Heart left ventricle (tissue), 16 donors: Measurements from ENCODE around the gene FZD10. TPM values are rescaled to one million over a fixed set of nuclear protein-coding genes. Genes with fewer than 3 reads are reported as not detected.

ENCODE experiments used
- ATAC-seq, 4 donors: fragments of 200-7000 bp; cut with Tn5 transposase; one replicate each; pipeline ENCODE4 v1.9.1; 2020 to 2022; ENCODE audit warnings: moderate library complexity in 4 of 4, mild to moderate bottlenecking in 3 of 4, moderate number of reproducible peaks in 1 of 4
- DNase-seq, 5 donors: peaks; one replicate each; pipeline ENCODE4 v3.0.0-alpha.2; 2020
- H3K27ac ChIP-seq, 12 donors: fragments of 200-600 bp; sonication (generic) in 4 of 12; one replicate each; pipeline versions ENCODE4 v1.5.0 to v1.8.0; 2016 to 2022; ENCODE audit warnings: mild to moderate bottlenecking in 2 of 12
- H3K27me3 ChIP-seq, 9 donors: fragments of 200-600 bp; sonication (generic) in 2 of 9; one replicate each; pipeline versions ENCODE4 v1.5.1 to v1.8.0; 2016 to 2022; ENCODE audit warnings: mild to moderate bottlenecking in 3 of 9
- H3K36me3 ChIP-seq, 9 donors: fragments of 200-600 bp; sonication (generic) in 2 of 9; one replicate each; pipeline versions ENCODE4 v1.5.0 to v1.8.0; 2018 to 2022; ENCODE audit warnings: mild to moderate bottlenecking in 2 of 9
- H3K4me1 ChIP-seq, 12 donors: fragments of 200-600 bp; sonication (generic) in 4 of 12; one replicate each; pipeline versions ENCODE4 v1.5.0 to v1.8.0; 2016 to 2022; ENCODE audit warnings: mild to moderate bottlenecking in 3 of 12
- H3K4me3 ChIP-seq, 12 donors: fragments of 200-600 bp; sonication (generic) in 4 of 12; one replicate each; pipeline versions ENCODE4 v1.5.0 to v1.8.0; 2017 to 2022; ENCODE audit warnings: mild to moderate bottlenecking in 9 of 12, moderate library complexity in 4 of 12
- H3K9me3 ChIP-seq, 12 donors: fragments of 200-600 bp; sonication (generic) in 4 of 12; one replicate each; pipeline versions ENCODE4 v1.5.0 to v1.8.0; 2016 to 2022; ENCODE audit warnings: mild to moderate bottlenecking in 1 of 12
- CTCF ChIP-seq, 12 donors: fragments of 200-600 bp; sonication (generic) in 4 of 12; IDR thresholded peaks; one replicate each; pipeline versions ENCODE4 v1.5.0 to v1.8.0; 2018 to 2022; ENCODE audit warnings: antibody characterized with exemption in 12 of 12, mild to moderate bottlenecking in 5 of 12
- POLR2A ChIP-seq, 2 donors: fragments of 450-650 bp; IDR thresholded peaks; one replicate each; pipeline ENCODE4 v1.6.1; 2017; ENCODE audit warnings: antibody characterized with exemption in 2 of 2, mild to moderate bottlenecking in 2 of 2, moderate library complexity in 2 of 2
- WGBS, 4 donors: extraction: QIAGEN DNeasy Blood & Tissue Kit in 2 of 4; methylation state at CpG; one replicate each; pipeline versions ENCODE4 v1.1.5 to v1.1.7; 2013 to 2018; 5-methylcytosine and 5-hydroxymethylcytosine counted together
- intact Hi-C, 10 donors: fragments of 100-400 bp; cut with DNase I; formaldehyde crosslinking; loops; one replicate each; pipeline versions ENCODE4 v1.11.1 to v1.14.2; 2022
- polyA plus RNA-seq, 2 donors: library from polyadenylated mRNA; stranded (reverse); fragments of 200-250 nt; gene quantifications; one replicate each; pipeline ENCODE4 v1.2.3, GENCODE V29; 2013
- total RNA-seq, 9 donors: library from RNA; depleted of rRNA in 2 of 9; stranded (reverse); fragments of >200 nt in 2 of 9; fragmentation: NEBNext Ultra II Directional in 3 of 9; extraction: Animal tissue kit (Norgen Biotek cat#: 25700) in 3 of 9; gene quantifications; one replicate each; pipeline versions ENCODE4 v1.1.0 to v1.2.4, GENCODE V29; 2016 to 2023
- donor health status: ischemic (EF 13 %, LVEDD 7.1; RV severe dilation, severe dysfunction).
- donor health status: healthy with polysubstance abuse.
- donor health status: DM: no; HTN: yes; CAD: no.
- donor health status: DM: no; HTN: no; CAD: no.
- donor health status: ischemic (EF 25% LVEDD 6.9; RV normal size, moderate dysfunction).
- donor health status: ischemic (EF 25% LVEDD 5.7; RV mildly dilated, moderate dysfunction).
- donor health status: healthy.
- donor health status: DM: yes; HTN: yes; CAD: no.
- donor health status: ischemic (EF 35%, LVEDD 5.7; RV mildly dilated, moderate dysfunction).
- donor health status: nonischemic (EF 11% LVEDD 7.7; RV severe dilation, severe dysfunction).
- donor health status: DM: yes; HTN: yes; CAD: no.
- donor health status: PGD.
- donor health status: ischemic (EF 29% LVEDD 5.4; RV normal size, mild dysfunction).
- donor health status: nonischemic (EF 23%, LVEDD 6.1; RV moderate dilation, normal function).

Gene FZD10
- total and polyA plus RNA-seq, 11 donors = 0.06 to 0.23 (median 0.10) TPM; not detected in 3

DNA sequence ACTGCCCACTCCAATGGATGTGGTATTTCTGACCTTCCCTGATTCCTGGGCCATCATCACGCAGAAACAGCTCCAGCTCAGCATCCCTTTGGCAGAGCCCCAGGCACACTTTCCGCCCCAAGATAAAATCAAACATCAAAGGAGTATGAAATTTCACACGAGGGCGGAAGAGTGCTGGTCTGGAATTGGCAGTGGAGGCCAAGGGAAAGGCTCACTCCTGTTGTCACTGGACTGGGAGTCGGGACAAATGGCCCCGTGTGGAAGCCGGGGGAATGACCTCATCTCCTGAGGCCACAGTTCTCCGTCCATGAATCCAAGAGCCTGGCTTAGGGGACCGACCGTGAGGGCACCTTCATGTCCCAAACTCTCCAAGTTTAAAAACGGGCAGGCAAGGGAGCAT lies 40.9 kb downstream of the FZD10 start:
- H3K36me3 ChIP-seq = no peaks in the 10 kb centered on the region
- ATAC-seq = no peak

DNA sequence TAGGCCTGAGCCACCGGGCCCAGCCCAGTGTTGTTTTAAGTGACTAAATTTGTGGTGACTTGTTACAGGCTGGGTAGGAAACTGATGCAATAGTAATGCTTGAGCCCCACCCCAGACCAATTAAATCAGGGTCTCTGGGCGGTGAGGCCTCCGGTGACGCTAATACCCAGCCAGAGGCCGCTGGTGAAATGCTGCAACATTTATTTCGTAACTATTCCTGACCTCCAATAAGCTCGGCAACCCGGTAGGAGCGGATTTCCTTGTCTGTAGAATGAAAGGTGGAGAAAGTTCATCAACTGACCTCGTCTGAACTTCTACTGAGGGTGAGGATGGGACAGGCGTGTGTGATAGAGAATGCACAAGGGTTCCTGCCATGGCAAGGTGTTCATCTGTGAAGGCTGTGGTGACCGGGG lies 42.3 kb downstream of the FZD10 start:
- DNase-seq (no peak), ATAC-seq (no peak)
- Histone ChIP-seq H3K36me3 (no peaks in the 10 kb centered on the region), H3K9me3 (peaks cover 0 to 17% (median 3%) of the 10 kb centered on the region in 12 donors), H3K4me3 (no peak overlapping the region), H3K27ac (no peak overlapping the region), H3K4me1 (no peaks in the 10 kb centered on the region), H3K27me3 (peaks cover 0 to 14% (median 0%) of the 10 kb centered on the region in 9 donors)
- TF ChIP-seq POLR2A (IDR thresholded peaks at IDR 0.05) = no peak
- no peak for TF ChIP-seq CTCF (IDR thresholded peaks at IDR 0.05)
- 86 to 90% (median 87%) methylated on average over 12 of the region's 12 CpGs for WGBS, 4 donors
- intact Hi-C loops = no loop called here

More for the DNA sequence above, 40.9 kb downstream of the FZD10 start:
- intact Hi-C loops = no loop called here
- Histone ChIP-seq H3K27ac (no peak overlapping the region), H3K4me1 (no peaks in the 10 kb centered on the region), H3K27me3 (peaks cover 0 to 19% (median 0%) of the 10 kb centered on the region in 9 donors), H3K4me3 (no peak overlapping the region), H3K9me3 (peaks cover 0 to 8% (median 0%) of the 10 kb centered on the region in 12 donors)
- WGBS, 4 donors = 41 to 59% (median 47%) methylated on average over 11 of the region's 11 CpGs
- no peak for TF ChIP-seq POLR2A (IDR thresholded peaks at IDR 0.05)
- no peak for TF ChIP-seq CTCF (IDR thresholded peaks at IDR 0.05)
- DNase-seq = no peak

GRCh38 chr12:130205495-130205894 lies 43.2 kb downstream of the FZD10 start:
- ATAC-seq = no peak
- Histone ChIP-seq H3K9me3 (peaks cover 0 to 17% (median 3%) of the 10 kb centered on the region in 12 donors), H3K4me1 (no peaks in the 10 kb centered on the region), H3K27ac (no peak overlapping the region), H3K36me3 (no peaks in the 10 kb centered on the region), H3K4me3 (no peak overlapping the region), H3K27me3 (peaks cover 0 to 5% (median 0%) of the 10 kb centered on the region in 9 donors)
- TF ChIP-seq CTCF (IDR thresholded peaks at IDR 0.05) (no peak), POLR2A (IDR thresholded peaks at IDR 0.05) (no peak)
- intact Hi-C loops = no loop called here
- no peak for DNase-seq
- WGBS, 4 donors = 60 to 78% (median 62%) methylated on average over 5 to 6 of the region's 6 CpGs

DNA sequence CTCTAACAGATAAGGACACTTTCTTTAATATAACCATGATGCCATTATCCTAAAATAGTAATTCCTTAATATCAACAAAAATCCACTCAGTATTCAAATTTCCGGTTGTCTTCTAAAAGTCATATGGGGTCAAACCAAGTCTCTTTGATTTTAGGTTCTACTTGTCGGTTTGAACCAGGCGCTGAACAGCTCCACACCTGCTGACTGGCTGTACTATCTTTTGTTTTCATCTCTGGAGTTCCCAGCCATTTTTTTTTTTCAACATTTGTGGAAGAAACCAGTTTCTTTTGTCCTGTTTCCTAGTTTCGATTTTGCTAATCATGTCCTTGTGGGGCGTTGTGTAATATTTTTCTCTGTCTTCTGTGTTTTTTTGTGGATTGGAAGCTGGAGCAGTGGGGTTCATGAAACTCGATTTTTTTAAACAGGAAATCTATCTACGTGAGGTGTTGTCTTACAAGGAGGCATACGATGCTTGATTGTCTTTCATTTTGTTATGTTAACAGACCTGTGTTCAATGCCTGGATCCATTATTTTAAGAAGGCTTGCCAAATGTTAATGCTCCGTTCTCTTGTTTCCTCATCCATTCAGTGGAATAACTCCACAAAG lies 50.2 kb downstream of the FZD10 start:
- ATAC-seq = no peak
- TF ChIP-seq CTCF (IDR thresholded peaks at IDR 0.05) (no peak), POLR2A (IDR thresholded peaks at IDR 0.05) (no peak)
- no peaks in the 10 kb centered on the region for H3K4me1 ChIP-seq
- no peak overlapping the region for H3K4me3 ChIP-seq
- H3K27me3 ChIP-seq = peaks cover 0 to 17% (median 3%) of the 10 kb centered on the region in 9 donors
- peaks cover 0 to 17% (median 3%) of the 10 kb centered on the region in 12 donors for H3K9me3 ChIP-seq
- WGBS, 4 donors = 51 to 56% (median 54%) methylated on average over 9 of the region's 9 CpGs
- no peak for DNase-seq
- intact Hi-C loops = no loop called here
- no peak overlapping the region for H3K27ac ChIP-seq
- H3K36me3 ChIP-seq = no peaks in the 10 kb centered on the region
